HG02885 (cell line): ENCODE results near the gene PDCD6IP.
"Not testable (repeated sequence)": the region's sequence is repeated elsewhere in the genome, so short reads cannot be mapped to it uniquely, and the experiment has no call there.

ENCODE experiments used
- ATAC-seq: cut with Tn5 transposase; IDR thresholded peaks from one replicate; pipeline ENCODE4 v1.9.1; 2021; ENCODE audit warnings: mild to moderate bottlenecking; ENCODE audit not compliant: unreplicated experiment, poor library complexity

PDCD6IP gene

DNA sequence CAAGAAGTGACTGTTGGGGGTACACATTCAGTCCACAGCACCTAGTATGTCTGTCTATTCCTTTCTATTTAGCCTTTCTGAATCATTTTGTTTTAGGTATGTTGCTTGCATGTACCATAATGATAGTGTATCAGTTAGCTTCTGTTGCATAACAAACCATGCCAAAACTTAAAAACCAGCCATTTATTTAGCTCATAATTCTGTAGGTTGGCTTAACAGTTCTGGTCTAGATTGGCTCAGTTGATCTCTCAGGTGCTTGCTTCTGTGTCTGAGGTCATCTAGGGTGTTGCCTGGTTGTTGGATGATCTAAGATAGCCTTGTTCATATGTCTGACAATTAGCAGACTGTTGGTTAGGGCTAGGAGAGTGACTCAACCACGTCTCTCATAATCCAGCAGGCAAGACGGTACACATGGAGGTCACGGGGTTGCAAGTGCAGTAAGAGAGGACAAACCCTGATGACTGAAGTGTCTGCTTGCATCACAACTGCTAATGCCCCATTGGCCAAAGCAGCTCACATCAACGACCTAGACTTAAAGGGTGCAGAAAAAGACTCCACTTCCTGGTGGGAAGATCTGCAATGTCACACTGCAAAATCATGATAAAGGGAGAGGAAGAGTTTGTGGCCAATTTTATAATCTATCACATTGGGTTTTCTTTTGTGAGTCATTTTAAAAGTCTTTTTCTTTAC lies 6.8 kb upstream of the PDCD6IP start:
- no peak for ATAC-seq

DNA sequence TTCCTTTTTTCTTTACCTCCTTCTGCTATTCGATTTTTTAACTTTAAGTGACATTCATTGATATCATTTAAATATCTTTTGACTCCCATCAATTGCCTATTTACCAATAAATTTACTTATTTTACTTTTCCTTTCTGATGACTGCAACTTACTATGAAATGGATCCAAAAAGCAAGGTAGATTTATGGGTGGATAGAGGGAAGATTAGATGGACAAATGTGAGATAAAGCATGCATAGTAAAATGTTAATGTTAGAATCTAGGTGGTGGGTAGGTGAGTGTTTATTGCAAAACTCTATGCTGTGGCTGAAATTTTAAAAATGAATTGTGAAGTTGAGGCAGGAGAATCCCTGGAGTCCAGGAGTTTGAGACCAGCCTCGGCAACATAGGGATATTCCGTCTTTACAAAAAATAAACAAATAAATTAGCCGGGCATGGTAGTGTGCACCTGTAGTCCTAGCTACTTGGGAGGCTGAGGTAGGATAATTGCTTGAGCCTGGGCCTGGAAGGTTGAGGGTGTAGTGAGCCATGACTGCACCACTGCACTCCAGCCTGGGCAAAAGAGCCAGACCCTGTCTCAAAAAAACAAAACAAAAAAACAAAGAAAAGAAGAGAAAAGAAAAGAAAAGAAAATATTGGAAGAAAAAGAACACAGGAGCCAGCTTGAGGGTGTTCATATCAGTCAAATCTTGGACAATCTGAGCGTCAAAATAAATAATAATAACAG lies 6.1 kb upstream of the PDCD6IP start:
- ATAC-seq, result no peak

DNA sequence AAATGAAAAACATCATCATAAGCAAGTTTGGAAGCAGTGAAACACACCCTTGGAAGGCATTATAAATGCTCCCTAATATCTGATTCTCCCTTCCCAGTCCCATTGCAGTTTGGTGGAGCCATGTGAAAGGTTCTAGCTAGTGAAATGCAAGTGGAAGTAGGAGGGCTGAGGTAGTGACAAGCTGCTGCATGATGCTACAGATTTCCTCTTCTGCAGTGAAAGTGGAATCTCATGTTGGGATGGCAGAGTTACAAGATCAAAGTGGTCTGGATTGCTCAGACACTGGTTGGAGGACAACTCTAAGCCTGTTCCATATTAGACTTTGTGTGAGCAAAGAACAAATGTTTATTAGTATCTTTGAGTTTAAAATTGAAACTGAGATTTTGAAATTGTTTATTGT lies 3.3 kb upstream of the PDCD6IP start:
- ATAC-seq, result no peak

DNA sequence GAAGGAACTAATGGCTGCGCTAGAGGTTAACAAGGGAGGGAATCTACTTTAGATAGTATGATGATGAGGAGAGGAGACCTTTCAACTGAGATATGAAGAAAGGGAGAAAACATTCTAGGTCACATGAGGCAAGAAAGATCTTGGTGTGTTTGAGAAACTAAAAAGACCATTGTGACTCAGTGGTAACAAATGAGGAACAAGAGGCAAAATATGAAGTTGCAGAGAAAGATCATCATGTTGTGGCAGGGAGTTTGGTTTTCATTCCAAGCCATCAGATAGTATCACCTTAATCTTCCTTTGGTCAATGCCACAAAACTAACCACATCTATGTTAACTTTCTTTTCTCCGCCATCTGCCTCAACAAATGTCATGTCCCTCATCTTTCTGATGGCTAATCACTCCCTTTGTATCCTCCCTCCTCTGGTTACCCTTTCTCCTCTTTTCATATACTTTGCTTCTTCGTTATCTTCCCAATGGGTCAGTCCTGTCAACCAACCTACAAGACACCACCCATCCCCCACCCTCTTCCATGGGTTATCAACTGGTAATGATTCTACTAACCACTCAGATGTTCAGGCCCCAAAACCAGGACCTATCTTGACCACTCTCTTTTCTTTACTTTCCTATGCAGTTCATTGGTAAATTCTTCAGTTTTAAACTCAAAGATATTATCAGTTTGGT lies 2.4 kb upstream of the PDCD6IP start:
- ATAC-seq, result no peak

DNA sequence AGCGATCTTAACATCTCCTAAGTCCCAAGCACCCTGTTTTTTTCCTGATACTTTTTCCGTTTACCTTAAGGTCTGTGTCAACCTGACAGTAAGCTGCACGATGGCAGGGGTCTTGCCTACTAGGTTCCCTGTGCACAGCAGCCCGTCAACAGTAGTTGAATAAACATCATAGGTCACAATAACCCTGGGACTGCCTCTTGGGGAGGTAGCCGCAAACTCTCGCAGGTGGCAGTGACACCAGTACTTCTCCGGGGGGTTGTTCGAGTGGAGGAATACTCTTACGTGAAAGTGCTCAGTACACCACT lies 365 bp upstream of the PDCD6IP start:
- ATAC-seq, result peak; percentile 51

- no peak for ATAC-seq
Measured at GRCh38 chr3:33799202-33799551, 747 bp downstream of the PDCD6IP start.

DNA sequence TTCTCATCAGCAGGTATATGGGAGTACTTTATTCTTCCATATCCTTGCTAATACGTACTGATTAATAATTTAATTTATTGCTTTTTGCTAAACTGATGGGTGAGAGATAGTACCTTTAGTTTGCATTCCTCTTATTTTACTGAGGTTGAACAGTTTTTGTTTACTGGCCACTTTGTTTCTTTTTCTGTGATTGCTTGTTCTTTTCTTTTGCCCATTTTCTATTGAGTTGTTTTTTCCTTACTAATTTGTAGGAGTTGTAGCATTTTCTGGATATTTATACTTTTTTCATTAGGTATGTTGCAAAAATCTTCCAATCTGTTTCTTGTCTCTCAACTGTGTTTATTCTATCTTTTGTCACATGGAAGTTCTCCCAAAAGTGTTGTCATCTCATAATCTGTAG lies 4.8 kb downstream of the PDCD6IP start:
- ATAC-seq, result no peak

GRCh38 chr3:33803894-33804526 lies 5.6 kb downstream of the PDCD6IP start:
- ATAC-seq, result no peak

- ATAC-seq, result no peak
Measured at GRCh38 chr3:33807191-33807590, 8.8 kb downstream of the PDCD6IP start.

GRCh38 chr3:33808559-33808958 lies 10.1 kb downstream of the PDCD6IP start:
- no peak for ATAC-seq

DNA sequence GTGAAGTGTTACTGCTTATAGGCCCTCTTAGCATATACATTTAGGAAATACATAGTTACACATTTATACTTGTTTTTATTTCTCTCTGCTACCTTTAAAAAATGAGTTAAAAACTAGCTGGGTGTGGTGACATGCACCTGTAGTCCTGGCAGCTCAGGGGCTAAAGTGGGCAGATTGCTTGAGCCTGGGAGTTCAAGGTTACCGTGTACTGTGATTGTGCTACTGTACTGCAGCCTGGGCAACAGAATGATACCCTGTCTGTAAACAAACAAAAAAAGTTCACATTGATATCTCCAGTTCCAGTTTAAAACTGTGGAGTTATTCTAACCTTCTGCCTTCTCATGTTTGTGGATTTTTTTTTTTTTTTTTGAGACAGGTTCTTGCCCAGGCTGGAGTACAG lies 12.1 kb downstream of the PDCD6IP start:
- no peak for ATAC-seq

DNA sequence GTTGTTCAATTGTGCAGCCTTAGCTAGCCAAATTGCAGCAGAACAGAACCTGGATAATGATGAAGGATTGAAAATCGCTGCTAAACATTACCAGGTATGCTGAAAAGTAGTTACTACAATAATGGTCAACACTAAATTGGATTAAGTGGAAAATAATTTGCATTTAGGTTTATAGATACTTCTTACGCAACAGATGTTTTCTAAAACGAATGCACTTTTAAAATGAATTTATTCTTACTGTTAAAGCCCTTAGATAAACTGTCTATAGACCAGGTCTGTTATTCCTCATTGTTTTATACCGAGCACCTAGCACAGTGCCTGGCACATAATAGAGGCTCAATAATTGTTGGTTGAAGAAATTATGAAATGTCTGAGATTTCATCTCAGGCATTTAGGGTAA lies 23.6 kb downstream of the PDCD6IP start:
- ATAC-seq, result no peak

DNA sequence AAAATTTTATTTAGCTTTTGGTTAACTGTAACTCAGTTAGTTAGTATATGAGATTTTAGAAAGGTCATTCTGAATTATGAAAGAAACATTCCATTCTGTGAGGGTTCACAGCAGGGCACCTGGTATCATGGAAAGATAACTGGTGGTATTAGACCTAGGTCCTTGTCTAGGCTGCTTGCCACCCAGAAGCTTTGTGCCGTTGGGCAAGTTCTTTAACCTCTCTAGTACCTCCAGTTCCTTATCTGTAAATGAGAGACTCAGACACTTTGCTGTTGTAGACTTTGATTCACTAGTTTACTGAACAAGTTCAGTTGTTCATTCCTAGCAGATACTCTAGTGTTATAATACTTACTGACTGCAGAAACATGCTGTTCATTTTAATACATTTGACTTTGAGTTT lies 25.4 kb downstream of the PDCD6IP start:
- ATAC-seq, result no peak

- ATAC-seq, result no peak
Measured at GRCh38 chr3:33825111-33825510, 26.7 kb downstream of the PDCD6IP start.

- no peak for ATAC-seq
Measured at GRCh38 chr3:33826206-33826605, 27.8 kb downstream of the PDCD6IP start.

DNA sequence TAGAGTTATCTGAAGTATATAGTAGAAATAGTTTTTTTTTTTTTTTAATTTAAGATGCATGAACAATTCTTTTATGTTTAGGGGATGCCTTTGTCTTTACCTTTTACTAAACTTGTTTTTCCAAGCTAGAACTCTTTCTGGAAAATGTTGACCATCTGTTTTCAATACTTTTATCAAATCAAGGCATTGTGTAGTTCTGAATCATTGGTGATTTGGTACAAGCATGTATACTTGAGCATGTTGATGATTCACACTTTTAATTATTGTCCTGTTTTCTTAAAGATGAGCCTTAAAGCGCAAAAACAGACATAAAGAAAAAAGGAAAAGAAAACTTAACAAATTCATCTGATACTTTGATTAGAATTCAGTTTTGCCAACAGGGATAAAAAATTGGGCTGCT lies 28.3 kb downstream of the PDCD6IP start:
- no peak for ATAC-seq

GRCh38 chr3:33829720-33830119 lies 31.3 kb downstream of the PDCD6IP start:
- no peak for ATAC-seq

- ATAC-seq, result no peak
Measured at GRCh38 chr3:33831053-33831452, 32.6 kb downstream of the PDCD6IP start.

DNA sequence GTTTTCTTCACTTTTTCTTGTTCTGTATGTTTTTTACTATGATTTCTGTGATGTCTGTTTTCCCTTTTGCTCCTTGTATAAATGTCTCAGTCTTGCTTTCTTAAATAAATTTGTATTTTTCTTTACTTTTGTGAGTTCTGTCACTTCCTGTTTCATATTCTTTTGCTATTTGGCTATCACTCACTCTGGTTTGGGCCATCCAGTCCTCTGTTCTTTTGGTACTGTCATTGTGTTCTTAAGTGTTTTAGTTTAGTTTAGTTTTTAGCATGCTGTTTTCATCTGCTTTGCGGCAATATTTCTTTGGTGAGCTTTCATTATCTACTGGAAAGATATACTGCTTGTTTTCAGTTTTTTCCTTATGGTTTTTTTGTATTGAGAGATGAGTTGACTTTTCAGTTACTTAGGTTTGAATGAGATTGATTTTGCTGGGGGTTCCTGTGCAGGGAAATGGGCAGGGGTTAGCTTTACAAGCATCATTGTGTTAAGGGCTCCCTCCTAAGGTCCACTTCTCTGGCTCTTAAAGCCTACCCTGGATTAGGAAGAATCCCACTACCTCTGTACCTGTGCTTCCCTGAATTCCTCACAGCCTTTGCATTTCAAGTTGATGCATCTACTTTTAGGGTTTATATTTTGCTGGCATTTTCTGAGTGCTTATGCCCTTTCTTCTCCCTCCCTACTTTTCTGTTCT lies 35.1 kb downstream of the PDCD6IP start:
- ATAC-seq, result peak; percentile 46

GRCh38 chr3:33834096-33834453 lies 35.6 kb downstream of the PDCD6IP start:
- ATAC-seq, result peak; percentile 30

- not testable (repeated sequence) for ATAC-seq
Measured at GRCh38 chr3:33837182-33837581, 38.8 kb downstream of the PDCD6IP start.
